ENCODE measurements around the gene KIF27. TPM values are rescaled to one million over a fixed set of nuclear protein-coding genes. Genes with fewer than 3 reads are reported as not detected.

The KIF27 gene, protein sequence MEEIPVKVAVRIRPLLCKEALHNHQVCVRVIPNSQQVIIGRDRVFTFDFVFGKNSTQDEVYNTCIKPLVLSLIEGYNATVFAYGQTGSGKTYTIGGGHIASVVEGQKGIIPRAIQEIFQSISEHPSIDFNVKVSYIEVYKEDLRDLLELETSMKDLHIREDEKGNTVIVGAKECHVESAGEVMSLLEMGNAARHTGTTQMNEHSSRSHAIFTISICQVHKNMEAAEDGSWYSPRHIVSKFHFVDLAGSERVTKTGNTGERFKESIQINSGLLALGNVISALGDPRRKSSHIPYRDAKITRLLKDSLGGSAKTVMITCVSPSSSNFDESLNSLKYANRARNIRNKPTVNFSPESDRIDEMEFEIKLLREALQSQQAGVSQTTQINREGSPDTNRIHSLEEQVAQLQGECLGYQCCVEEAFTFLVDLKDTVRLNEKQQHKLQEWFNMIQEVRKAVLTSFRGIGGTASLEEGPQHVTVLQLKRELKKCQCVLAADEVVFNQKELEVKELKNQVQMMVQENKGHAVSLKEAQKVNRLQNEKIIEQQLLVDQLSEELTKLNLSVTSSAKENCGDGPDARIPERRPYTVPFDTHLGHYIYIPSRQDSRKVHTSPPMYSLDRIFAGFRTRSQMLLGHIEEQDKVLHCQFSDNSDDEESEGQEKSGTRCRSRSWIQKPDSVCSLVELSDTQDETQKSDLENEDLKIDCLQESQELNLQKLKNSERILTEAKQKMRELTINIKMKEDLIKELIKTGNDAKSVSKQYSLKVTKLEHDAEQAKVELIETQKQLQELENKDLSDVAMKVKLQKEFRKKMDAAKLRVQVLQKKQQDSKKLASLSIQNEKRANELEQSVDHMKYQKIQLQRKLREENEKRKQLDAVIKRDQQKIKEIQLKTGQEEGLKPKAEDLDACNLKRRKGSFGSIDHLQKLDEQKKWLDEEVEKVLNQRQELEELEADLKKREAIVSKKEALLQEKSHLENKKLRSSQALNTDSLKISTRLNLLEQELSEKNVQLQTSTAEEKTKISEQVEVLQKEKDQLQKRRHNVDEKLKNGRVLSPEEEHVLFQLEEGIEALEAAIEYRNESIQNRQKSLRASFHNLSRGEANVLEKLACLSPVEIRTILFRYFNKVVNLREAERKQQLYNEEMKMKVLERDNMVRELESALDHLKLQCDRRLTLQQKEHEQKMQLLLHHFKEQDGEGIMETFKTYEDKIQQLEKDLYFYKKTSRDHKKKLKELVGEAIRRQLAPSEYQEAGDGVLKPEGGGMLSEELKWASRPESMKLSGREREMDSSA (N-terminal part only)
- 4.2 TPM in 2 replicates for total RNA-seq

DNA sequence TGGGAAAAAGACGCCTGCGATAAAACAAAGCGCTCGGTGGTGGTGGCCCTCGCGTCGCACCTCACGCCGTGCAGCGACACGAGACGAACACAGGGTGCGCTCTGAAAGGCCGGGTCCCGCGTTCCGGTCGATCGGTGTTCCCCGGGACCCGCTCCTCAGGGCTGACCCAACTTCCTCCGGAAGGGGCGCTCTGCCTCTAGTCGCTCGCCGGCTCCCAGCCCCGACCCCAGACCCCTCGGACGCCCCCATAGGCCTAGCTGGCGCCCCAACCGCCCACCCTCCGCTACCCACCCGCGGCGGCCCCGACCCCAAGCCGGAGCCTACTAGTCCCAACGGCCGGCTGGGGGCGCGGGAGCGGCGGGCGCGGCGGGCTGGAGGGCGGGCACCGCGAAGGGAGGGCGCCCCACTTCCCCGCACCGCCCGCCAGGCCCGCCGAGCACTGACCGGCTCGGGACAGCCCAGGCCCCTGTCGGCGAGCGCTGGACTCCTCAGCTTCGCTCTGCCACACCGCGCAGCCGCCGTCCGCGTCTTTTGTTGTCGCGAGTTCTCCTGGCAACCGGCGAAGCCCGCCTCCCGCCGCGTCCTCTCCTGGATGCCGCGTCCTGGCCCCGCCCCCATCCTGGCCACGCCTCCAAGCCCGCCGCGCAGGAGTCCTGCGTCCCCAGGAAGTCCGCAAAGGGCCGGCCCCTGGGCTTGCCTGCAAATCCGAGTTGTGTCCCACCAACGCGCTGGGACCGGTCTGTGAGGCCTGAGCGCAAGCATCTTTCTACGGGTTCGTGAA lies at the start of gene KIF27:
KIF27 (minus strand) TSS at position 506 of the 781 bp plus-strand sequence. CDS start 5,841 bp downstream, outside the sequence.

DNA sequence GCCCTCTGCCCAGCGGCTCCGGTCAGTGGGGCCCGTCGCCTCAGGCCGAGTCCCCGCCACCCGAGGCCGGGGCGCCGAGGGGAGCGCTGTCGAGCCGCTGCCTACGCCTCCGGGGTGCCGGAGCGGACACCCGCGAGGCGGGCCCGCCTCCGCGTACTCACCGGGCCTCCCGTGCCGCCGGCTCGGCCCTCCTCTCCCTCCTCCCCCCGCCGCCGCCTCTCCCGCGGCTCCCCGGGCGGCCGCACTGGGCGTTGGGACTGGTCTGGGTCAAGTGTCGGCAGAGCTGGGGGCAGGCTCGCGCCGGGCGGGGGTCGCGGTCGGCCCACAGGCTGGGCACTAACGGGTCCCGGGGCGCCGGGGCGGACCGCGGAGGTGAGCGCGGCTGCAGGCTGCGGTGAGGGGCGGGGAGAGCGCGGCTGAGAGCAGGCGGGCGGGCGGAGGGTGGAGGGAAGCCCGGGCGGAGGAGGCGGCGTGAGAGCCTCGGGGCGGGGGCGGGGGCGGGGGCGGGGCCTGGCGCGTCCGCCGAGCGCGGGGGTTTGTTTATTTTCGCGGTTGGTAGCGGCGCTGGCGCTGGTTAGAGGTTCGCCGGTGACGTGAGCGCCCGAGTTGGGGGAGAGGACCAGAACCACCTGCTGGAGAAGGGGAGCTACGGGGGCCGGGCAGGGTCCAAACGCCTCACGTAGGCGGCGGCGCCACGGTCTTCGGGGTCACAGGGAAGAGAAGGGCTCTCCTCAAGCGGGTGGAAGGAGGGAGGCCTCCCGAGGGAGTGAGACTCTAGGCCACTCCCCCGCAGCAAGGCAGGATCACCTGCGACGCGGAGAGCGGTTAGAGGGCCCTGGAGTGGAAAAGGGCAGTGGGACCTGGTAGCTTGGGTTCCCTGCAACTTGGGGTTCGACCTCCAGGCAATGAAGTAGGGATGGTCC lies 103.6 kb downstream of the KIF27 start, which contains the start of gene GKAP1:
GKAP1 (minus strand) TSS at position 414 of the 923 bp plus-strand sequence. CDS start 11,252 bp downstream, outside the sequence.

Other genes starting within 250 kb of the KIF27 start
- 107 and 172 TPM in 2 replicates for gene UBQLN1, start 213.5 kb downstream of the KIF27 start, total RNA-seq
- 0.55 and 0.59 TPM in 2 replicates for gene GKAP1, start 103.7 kb downstream of the KIF27 start, total RNA-seq
- gene HNRNPK, start 58.8 kb upstream of the KIF27 start, total RNA-seq = 393 and 553 TPM in 2 replicates
- gene RMI1, start 59.4 kb upstream of the KIF27 start, total RNA-seq = 6.8 and 9.8 TPM in 2 replicates